ENCODE results near the gene IGF1R.

The IGF1R gene

DNA sequence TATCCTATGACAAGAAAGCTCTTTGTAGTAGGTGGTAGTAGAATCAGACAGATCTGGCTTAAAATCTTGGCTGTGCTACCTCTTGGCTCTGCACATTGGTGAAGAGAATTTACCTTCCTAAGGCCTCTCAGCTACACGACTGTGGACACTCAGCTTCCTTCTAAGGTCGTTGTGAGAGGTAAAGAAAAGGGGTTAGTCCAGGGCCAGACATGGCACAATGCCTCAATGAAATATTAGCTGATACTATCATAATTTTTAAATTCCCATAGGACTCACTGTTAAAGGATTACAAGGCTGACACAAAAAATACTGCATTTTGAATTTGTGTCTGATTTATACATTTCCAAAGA is 80.4 kb downstream of the IGF1R start:
- Histone ChIP-seq H3K27ac (ENCODE audit: low read depth, low read length) (peak overlapping the region; percentile 86), H3K9me3 (ENCODE audit: control insufficient read depth, insufficient read depth, low read length) (no peaks in the 10 kb centered on the region), H3K9ac (ENCODE audit: low read depth, low read length) (no peak overlapping the region), H3K4me3 (ENCODE audit: low read depth, low read length) (no peak overlapping the region), H3K27me3 (ENCODE audit: control insufficient read depth, insufficient read depth, low read length) (no peaks in the 10 kb centered on the region), H3K4me1 (ENCODE audit: control insufficient read depth, insufficient read depth, low read length) (peaks cover 57% of the 10 kb centered on the region), H3K36me3 (ENCODE audit: control insufficient read depth, insufficient read depth, low read length) (no peaks in the 10 kb centered on the region)

DNA sequence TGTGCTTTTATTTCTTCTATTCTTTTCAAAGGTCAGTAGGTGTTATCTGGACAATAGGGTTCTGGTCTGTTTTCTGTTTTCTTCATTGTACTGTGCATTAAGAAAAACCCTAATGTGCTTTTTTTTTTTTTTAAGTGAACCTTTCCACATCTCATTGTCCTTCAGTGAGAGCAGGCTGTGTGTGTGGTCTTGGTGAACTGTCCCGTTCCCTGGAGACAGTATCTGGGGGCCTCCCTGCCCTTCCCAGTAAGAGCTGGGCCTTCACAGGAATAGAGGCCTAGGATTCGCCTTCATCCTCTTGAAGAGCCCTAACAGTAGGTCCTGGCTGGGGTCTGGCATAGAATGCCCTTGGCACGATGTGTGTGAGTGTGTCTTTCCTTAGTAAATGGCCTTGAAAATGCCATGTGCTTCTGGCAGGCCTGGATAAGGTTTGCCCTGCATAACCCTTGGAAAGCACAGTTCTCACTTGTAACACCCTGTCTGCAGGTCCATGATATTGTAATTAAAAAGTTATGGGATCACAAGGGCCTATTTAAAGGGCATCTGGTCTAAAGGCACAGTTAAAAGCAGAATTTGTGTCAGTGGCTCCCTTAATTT is 81.2 kb downstream of the IGF1R start:
- H3K9ac ChIP-seq (ENCODE audit: low read depth, low read length) = no peak overlapping the region
- no peaks in the 10 kb centered on the region for H3K36me3 ChIP-seq (ENCODE audit: control insufficient read depth, insufficient read depth, low read length)
- peaks cover 64% of the 10 kb centered on the region for H3K4me1 ChIP-seq (ENCODE audit: control insufficient read depth, insufficient read depth, low read length)
- no peaks in the 10 kb centered on the region for H3K9me3 ChIP-seq (ENCODE audit: control insufficient read depth, insufficient read depth, low read length)
- no peak overlapping the region for H3K4me3 ChIP-seq (ENCODE audit: low read depth, low read length)
- no peak overlapping the region for H3K27ac ChIP-seq (ENCODE audit: low read depth, low read length)
- no peaks in the 10 kb centered on the region for H3K27me3 ChIP-seq (ENCODE audit: control insufficient read depth, insufficient read depth, low read length)

DNA sequence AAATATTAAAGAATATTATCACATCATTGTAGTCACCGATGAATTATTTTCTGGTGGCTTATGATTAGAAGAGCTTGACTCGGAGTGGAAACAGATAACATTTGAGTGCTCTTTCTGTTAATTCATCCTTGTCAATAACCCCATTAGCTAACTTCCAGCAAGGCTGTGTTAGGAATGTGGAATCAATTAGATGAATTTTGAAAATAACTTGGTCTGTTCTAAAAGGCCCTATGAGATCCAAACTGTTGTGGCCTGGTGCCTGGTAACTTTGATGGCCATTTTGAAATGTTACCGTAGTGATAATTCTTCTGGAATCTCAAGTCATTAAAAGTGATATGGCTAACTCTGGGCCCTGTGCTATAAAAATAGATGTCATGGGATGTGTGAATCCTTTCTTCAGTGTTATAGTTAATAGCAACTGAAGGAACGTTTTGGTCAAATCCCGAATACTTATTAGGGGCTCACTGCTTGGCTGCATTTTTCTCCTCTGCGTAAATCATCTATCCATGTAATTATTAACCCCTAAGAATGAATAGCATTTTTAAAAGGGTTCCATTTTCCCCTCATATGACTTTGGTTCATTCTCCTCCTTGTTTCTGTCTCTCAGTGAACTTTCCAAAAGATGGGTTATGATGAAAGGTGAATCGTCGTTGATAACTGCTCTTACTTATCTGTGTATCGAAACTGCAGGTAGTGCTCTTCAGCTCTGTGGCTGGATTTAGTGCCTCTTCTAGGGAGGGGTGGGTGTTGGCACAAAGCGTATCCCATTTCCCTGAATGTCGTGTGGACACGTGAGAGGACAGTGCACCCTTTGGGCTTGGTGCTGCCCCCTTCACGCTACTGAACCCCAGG is 82.7 kb downstream of the IGF1R start:
- Histone ChIP-seq H3K4me1 (ENCODE audit: control insufficient read depth, insufficient read depth, low read length) (peaks cover 74% of the 10 kb centered on the region), H3K27ac (ENCODE audit: low read depth, low read length) (no peak overlapping the region), H3K36me3 (ENCODE audit: control insufficient read depth, insufficient read depth, low read length) (no peaks in the 10 kb centered on the region)

DNA sequence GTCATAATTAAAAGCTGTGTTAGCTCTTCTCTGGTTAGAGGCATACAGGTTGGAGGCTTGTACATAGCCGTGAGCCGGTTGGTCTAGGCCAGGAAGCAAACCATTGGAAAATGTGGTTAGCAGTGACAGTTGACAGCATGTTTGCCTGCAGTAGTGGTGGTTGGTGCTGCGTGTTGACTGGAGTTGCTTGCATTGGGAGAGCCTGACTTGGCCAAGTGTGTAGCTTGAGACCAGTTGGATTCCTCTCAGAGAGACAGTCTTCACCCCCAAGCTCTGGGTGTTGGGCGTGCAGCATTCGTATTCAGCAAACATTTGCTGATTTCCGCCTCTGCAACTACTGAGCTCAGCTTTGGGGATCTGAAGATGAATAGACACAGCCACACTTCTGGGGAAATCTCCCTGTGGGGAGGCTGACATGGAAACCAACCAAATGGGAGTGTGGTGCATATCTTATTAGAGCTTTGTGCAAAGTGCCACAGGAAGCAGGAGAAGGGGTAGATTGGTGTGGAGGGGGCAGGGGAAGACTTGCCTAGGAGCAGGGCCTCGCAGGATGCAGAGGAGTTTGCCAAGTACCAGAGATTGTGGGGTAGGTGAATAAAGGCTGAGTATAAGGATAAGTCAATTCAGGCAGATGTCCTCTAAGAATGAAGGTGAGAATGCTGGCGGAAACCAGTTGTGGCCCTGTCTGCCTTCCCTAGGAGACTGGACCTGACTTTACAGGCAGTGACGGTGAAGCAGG is 83.5 kb downstream of the IGF1R start:
- no peak overlapping the region for H3K9ac ChIP-seq (ENCODE audit: low read depth, low read length)
- no peaks in the 10 kb centered on the region for H3K9me3 ChIP-seq (ENCODE audit: control insufficient read depth, insufficient read depth, low read length)
- no peaks in the 10 kb centered on the region for H3K27me3 ChIP-seq (ENCODE audit: control insufficient read depth, insufficient read depth, low read length)
- H3K4me1 ChIP-seq (ENCODE audit: control insufficient read depth, insufficient read depth, low read length) = peaks cover 80% of the 10 kb centered on the region
- no peak overlapping the region for H3K27ac ChIP-seq (ENCODE audit: low read depth, low read length)
- H3K4me3 ChIP-seq (ENCODE audit: low read depth, low read length) = no peak overlapping the region
- no peaks in the 10 kb centered on the region for H3K36me3 ChIP-seq (ENCODE audit: control insufficient read depth, insufficient read depth, low read length)

More for the DNA sequence above, 82.7 kb downstream of the IGF1R start:
- H3K9me3 ChIP-seq (ENCODE audit: control insufficient read depth, insufficient read depth, low read length) = no peaks in the 10 kb centered on the region
- H3K4me3 ChIP-seq (ENCODE audit: low read depth, low read length) = no peak overlapping the region
- H3K9ac ChIP-seq (ENCODE audit: low read depth, low read length) = no peak overlapping the region
- no peaks in the 10 kb centered on the region for H3K27me3 ChIP-seq (ENCODE audit: control insufficient read depth, insufficient read depth, low read length)

DNA sequence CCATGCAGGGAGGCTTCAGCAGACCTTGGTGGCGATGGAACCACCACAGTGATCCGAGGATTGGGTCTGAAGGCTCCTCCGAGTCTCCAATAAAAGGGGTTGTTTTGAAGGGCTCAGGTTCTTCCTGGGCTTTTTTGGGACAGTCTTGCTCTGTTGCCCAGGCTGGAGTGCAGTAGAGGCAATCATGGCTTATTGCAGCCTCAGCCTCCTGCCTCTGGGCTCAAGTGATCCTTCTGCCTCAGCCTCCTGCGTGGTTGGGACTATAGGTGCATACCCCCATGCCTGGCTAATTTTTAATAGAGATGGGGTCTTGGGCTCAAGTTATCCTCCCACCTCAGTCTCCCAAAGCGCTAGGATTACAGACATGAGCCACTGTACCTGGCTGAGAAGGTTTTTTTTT is 84.8 kb downstream of the IGF1R start:
- no peak overlapping the region for H3K27ac ChIP-seq (ENCODE audit: low read depth, low read length)
- H3K36me3 ChIP-seq (ENCODE audit: control insufficient read depth, insufficient read depth, low read length) = no peaks in the 10 kb centered on the region
- H3K4me3 ChIP-seq (ENCODE audit: low read depth, low read length) = no peak overlapping the region
- H3K9ac ChIP-seq (ENCODE audit: low read depth, low read length) = no peak overlapping the region
- no peaks in the 10 kb centered on the region for H3K9me3 ChIP-seq (ENCODE audit: control insufficient read depth, insufficient read depth, low read length)
- H3K27me3 ChIP-seq (ENCODE audit: control insufficient read depth, insufficient read depth, low read length) = no peaks in the 10 kb centered on the region
- H3K4me1 ChIP-seq (ENCODE audit: control insufficient read depth, insufficient read depth, low read length) = peaks cover 80% of the 10 kb centered on the region

DNA sequence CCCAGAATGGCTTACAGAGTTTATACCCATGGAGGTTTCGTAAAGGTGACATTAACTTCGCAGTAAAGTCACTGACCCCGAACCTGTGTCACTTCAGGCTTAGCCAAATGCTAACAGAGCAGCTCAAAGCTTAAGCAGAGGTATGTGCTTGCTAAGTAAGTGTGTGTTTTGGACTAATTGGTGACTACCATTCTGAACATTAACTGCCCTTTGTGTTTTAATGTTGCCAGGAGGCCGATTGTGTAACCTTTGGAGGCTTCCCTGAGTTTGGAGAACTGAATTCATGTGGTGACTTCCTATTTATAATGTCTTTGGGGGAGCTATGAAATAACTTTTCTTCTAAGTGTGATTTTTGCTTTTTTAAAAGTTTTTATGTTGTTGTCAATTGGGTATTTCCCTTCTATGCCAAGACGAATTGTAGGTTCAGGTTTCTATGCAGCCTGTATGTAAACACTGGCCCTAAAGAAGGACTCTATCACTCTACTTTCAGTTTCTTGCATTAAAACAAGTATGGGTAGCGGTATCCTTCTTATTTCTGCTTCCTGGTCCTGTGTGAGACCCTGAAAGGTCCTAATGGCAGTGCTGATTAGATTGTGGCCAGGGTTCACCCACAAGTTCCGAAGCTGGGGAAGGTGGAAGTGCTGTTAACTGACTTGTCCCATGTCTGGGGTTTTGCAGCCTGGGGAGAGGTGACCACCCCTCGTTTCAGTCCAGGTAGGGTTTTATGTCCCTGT is 86.3 kb downstream of the IGF1R start:
- Histone ChIP-seq H3K27me3 (ENCODE audit: control insufficient read depth, insufficient read depth, low read length) (no peaks in the 10 kb centered on the region), H3K9ac (ENCODE audit: low read depth, low read length) (no peak overlapping the region), H3K9me3 (ENCODE audit: control insufficient read depth, insufficient read depth, low read length) (no peaks in the 10 kb centered on the region), H3K4me1 (ENCODE audit: control insufficient read depth, insufficient read depth, low read length) (peaks cover 74% of the 10 kb centered on the region), H3K27ac (ENCODE audit: low read depth, low read length) (peak overlapping the region; percentile 13), H3K4me3 (ENCODE audit: low read depth, low read length) (no peak overlapping the region), H3K36me3 (ENCODE audit: control insufficient read depth, insufficient read depth, low read length) (no peaks in the 10 kb centered on the region)

DNA sequence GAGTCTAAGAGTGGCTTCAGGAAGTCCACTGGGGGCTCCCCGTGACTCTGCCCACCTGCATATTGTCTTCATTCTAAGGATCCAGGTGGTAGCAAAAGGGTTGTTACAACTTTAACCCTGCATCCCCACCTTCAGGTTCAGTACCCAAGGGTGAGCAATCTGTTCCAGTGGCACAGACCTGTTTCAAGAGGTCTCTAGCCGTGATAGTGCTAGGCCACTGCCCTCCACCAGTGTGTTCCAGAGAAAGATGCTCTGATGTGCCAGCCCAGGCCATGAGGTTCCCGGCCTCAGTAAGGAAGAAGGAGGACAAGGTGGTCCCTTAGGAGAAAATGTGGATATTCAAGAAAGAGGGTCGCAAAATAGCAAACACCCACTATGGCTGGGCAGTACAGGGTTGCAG is 87.0 kb downstream of the IGF1R start:
- peaks cover 81% of the 10 kb centered on the region for H3K4me1 ChIP-seq (ENCODE audit: control insufficient read depth, insufficient read depth, low read length)
- no peaks in the 10 kb centered on the region for H3K27me3 ChIP-seq (ENCODE audit: control insufficient read depth, insufficient read depth, low read length)
- H3K9me3 ChIP-seq (ENCODE audit: control insufficient read depth, insufficient read depth, low read length) = no peaks in the 10 kb centered on the region
- no peak overlapping the region for H3K9ac ChIP-seq (ENCODE audit: low read depth, low read length)
- no peaks in the 10 kb centered on the region for H3K36me3 ChIP-seq (ENCODE audit: control insufficient read depth, insufficient read depth, low read length)
- H3K4me3 ChIP-seq (ENCODE audit: low read depth, low read length) = no peak overlapping the region
- no peak overlapping the region for H3K27ac ChIP-seq (ENCODE audit: low read depth, low read length)

DNA sequence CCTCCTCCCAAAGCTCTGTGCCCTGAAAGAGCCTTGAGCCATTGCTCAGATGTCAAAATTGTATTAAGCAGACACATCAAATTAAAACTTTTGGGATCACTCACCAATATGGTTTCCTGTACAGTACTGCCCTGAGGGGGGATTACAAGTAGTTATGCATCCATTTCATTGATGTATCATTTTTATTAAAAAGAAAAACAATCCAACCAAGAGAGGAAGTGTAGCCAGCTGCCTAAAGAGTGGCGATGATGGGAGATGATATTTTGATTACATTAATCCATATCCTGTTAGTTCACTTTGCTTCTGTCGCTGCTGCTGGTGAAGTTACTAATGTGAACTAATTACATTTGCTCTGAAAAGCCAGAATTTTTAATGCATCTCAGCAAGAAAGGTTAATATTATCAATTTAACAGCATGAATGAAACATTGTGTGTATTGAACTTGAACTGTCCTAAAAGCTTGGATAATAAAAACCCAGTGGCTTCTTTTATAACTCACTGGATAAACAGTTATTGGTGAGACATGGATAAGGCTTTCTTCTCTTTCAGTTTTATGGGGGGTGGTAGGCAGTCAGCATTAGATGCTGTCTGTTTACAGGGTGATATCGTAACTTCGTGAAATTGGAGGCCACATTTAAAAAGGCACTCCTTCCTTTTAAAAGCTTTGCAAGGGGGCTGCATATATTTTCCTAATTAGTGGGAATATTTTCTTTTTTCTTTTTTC is 87.7 kb downstream of the IGF1R start:
- Histone ChIP-seq H3K4me1 (ENCODE audit: control insufficient read depth, insufficient read depth, low read length) (peaks cover 81% of the 10 kb centered on the region), H3K36me3 (ENCODE audit: control insufficient read depth, insufficient read depth, low read length) (no peaks in the 10 kb centered on the region), H3K27me3 (ENCODE audit: control insufficient read depth, insufficient read depth, low read length) (no peaks in the 10 kb centered on the region), H3K9me3 (ENCODE audit: control insufficient read depth, insufficient read depth, low read length) (no peaks in the 10 kb centered on the region), H3K9ac (ENCODE audit: low read depth, low read length) (no peak overlapping the region), H3K27ac (ENCODE audit: low read depth, low read length) (no peak overlapping the region), H3K4me3 (ENCODE audit: low read depth, low read length) (no peak overlapping the region)

DNA sequence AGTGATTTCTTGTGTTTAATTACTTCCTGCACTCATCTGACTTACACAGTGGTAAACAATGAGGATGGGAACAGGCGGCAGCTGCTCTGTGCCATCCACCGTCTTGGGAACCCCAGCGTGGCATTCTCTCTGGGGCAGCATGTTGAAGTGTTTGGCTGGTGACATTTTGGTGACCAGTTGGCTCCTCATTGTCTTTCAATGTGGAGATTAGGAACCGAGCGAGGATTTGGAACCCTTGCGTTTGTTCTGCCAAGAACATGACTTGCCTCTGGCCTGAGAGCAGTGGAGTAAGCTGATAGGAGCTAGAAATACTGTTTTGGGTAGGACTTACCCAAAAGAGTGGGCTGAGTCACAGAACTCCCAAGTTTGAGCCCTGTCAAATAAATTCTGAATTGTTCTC is 88.8 kb downstream of the IGF1R start:
- H3K4me1 ChIP-seq (ENCODE audit: control insufficient read depth, insufficient read depth, low read length) = peaks cover 77% of the 10 kb centered on the region
- H3K36me3 ChIP-seq (ENCODE audit: control insufficient read depth, insufficient read depth, low read length) = no peaks in the 10 kb centered on the region
- no peaks in the 10 kb centered on the region for H3K27me3 ChIP-seq (ENCODE audit: control insufficient read depth, insufficient read depth, low read length)
- no peak overlapping the region for H3K9ac ChIP-seq (ENCODE audit: low read depth, low read length)
- H3K27ac ChIP-seq (ENCODE audit: low read depth, low read length) = no peak overlapping the region
- H3K9me3 ChIP-seq (ENCODE audit: control insufficient read depth, insufficient read depth, low read length) = no peaks in the 10 kb centered on the region
- no peak overlapping the region for H3K4me3 ChIP-seq (ENCODE audit: low read depth, low read length)

DNA sequence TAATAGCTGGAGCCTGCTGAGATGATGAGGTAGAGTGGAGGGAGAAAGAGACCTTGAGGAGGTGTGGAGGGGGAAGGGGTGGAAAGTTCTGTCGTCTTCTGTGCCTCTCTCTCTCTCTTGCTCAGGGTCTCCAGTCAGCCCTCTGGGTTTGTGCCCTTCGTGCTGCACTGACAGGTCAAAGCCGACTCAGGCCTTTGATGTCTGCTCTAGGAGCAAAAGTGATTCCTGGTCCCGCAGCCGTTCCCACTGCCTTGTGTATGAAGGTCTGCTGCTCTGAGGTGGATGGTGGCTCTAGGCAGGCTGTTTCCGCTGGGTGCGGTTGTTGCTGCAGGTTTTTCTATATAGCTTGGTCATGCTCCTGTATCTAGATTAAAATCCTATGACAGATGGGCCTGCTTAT is 89.4 kb downstream of the IGF1R start:
- Histone ChIP-seq H3K4me3 (ENCODE audit: low read depth, low read length) (no peak overlapping the region), H3K36me3 (ENCODE audit: control insufficient read depth, insufficient read depth, low read length) (no peaks in the 10 kb centered on the region), H3K9me3 (ENCODE audit: control insufficient read depth, insufficient read depth, low read length) (no peaks in the 10 kb centered on the region), H3K27me3 (ENCODE audit: control insufficient read depth, insufficient read depth, low read length) (no peaks in the 10 kb centered on the region), H3K9ac (ENCODE audit: low read depth, low read length) (no peak overlapping the region), H3K27ac (ENCODE audit: low read depth, low read length) (no peak overlapping the region), H3K4me1 (ENCODE audit: control insufficient read depth, insufficient read depth, low read length) (peaks cover 71% of the 10 kb centered on the region)
